ENCODE results near the gene SLTM.

The SLTM gene

GRCh38 chr15:58966698-58967097, 33.2 kb upstream of the SLTM start:
- no peak for FAIRE-seq
- TF ChIP-seq CTCF (IDR thresholded peaks at IDR 0.05; ENCODE audit: insufficient read depth, missing control alignments) = no peak
- DNase-seq (ENCODE audit: insufficient read length, low spot score) = no peak

DNA sequence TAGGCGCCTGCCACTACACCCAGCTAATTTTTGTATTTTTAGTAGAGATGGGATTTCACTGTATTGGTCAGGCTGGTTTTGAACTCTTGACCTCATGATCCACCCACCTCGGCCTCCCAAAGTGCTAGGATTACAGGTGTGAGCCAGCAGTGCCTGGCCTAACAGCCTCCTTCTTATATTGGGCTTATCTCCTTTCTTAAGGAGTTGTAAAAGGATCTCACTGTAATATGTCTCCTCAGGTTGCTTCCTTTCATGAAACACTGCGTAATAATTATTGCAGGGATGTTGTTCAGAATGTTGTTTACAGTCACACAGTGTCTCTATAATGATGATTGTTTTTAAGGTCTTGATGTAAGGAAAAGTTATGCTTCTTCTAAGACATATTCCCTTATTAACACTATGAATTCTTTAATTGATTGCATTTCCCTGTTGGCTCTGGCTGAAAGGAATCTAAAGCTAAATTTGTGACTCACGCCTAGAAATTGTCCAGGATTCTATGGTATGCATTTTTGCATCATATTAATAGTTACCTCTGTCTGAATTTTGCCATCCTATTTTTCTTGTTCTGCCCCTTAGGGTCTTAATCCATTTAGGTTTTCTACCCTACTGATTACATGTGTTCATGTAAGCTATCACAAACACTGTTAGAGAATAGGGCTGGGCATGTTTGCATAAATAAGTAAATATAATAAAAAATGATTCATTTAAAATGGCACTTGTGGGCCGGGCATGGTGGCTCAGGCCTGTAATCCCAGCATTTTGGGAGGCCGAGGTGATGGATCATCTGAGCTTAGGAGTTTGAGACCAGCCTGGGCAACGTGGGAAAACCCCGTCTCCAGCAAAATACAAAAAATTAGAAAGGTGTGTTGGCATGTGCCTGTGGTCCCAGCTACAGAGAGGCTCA, 29.4 kb upstream of the SLTM start:
- no peak for TF ChIP-seq CTCF (IDR thresholded peaks at IDR 0.05; ENCODE audit: insufficient read depth, missing control alignments)
- FAIRE-seq = no peak
- DNase-seq (ENCODE audit: insufficient read length, low spot score) = no peak

DNA sequence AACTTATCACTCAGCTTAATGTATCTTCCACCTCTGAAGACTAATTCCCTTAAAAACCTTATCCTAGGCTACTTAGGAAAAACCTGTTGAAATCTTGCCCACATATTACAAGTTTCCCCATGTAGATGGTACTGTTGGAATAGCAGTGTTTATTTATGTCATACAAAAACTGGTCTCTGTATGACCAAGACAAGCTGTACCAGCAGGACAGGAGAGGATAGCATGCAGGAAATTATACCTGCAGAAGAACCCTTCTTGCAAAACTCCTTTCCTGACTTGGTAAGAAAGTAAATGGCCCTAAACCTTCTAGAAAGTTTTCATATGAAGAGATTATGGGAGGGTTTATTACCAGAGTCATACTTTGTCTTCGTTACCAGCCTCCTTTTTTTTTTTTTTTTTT, 28.7 kb upstream of the SLTM start:
- TF ChIP-seq CTCF (IDR thresholded peaks at IDR 0.05; ENCODE audit: insufficient read depth, missing control alignments) = no peak
- no peak for DNase-seq (ENCODE audit: insufficient read length, low spot score)
- FAIRE-seq = no peak

- DNase-seq (ENCODE audit: insufficient read length, low spot score) (no peak), FAIRE-seq (no peak)
- TF ChIP-seq CTCF (IDR thresholded peaks at IDR 0.05; ENCODE audit: insufficient read depth, missing control alignments) = no peak
These were observed 25.3 kb upstream of the SLTM start for GRCh38 chr15:58958811-58959210.

- FAIRE-seq = no peak
- no peak for DNase-seq (ENCODE audit: insufficient read length, low spot score)
- peak; percentile 69 for TF ChIP-seq CTCF (IDR thresholded peaks at IDR 0.05; ENCODE audit: insufficient read depth, missing control alignments)
These were observed 23.9 kb upstream of the SLTM start for GRCh38 chr15:58957101-58957973.

DNA sequence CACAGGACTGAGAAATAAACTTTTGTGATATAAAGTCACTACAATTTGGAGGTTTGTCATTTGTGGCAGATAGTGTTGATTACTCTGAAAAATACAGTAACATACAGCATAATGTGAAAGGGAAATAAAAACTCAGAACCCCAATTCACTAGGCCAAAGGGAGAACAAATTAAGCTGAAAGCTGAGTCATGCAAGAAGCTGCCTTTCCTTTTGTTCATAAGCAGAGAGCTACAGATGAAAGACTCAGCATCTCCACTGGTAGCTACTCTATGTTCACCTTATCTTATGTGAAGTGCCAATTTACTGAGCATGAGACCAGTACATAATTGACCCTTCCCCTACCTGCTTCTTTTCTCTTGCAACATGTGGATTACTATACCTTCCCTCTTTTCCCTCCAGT, 19.3 kb upstream of the SLTM start:
- no peak for FAIRE-seq
- TF ChIP-seq CTCF (IDR thresholded peaks at IDR 0.05; ENCODE audit: insufficient read depth, missing control alignments) = no peak
- DNase-seq (ENCODE audit: insufficient read length, low spot score) = no peak
